IPS-20b (cell line): ENCODE results near the gene ZNF821.

Experiments
- H3K27ac ChIP-seq: one replicate; pipeline ENCODE4 v1.5.1; 2013; ENCODE audit warnings: low read length
- H3K27me3 ChIP-seq: 2 replicates; pipeline ENCODE4 v1.6.1; 2013; ENCODE audit warnings: mild to moderate bottlenecking, low read length, inconsistent platforms; ENCODE audit not compliant: insufficient read depth
- H3K36me3 ChIP-seq: 2 replicates; pipeline ENCODE4 v1.6.1; 2013; ENCODE audit warnings: low read depth, mild to moderate bottlenecking, inconsistent platforms, low read length, moderate library complexity; ENCODE audit not compliant: insufficient read depth
- H3K4me1 ChIP-seq: 2 replicates; pipeline ENCODE4 v1.6.1; 2013; ENCODE audit warnings: mild to moderate bottlenecking, control low read depth, inconsistent platforms, low read length, moderate library complexity; ENCODE audit not compliant: insufficient read depth
- H3K4me3 ChIP-seq: 2 replicates; pipeline ENCODE4 v1.5.1; 2013; ENCODE audit warnings: mild to moderate bottlenecking, low read length, inconsistent platforms
- H3K9ac ChIP-seq: 2 replicates; pipeline ENCODE4 v1.6.1; 2013; ENCODE audit warnings: low read depth, mild to moderate bottlenecking, inconsistent platforms, low read length, moderate library complexity
- H3K9me3 ChIP-seq: 2 replicates; pipeline ENCODE4 v1.6.1; 2013; ENCODE audit warnings: mild to moderate bottlenecking, low read depth, low read length, inconsistent platforms; ENCODE audit not compliant: insufficient read depth

The ZNF821 gene, protein sequence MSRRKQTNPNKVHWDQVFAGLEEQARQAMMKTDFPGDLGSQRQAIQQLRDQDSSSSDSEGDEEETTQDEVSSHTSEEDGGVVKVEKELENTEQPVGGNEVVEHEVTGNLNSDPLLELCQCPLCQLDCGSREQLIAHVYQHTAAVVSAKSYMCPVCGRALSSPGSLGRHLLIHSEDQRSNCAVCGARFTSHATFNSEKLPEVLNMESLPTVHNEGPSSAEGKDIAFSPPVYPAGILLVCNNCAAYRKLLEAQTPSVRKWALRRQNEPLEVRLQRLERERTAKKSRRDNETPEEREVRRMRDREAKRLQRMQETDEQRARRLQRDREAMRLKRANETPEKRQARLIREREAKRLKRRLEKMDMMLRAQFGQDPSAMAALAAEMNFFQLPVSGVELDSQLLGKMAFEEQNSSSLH

GRCh38 chr16:71883849-71884638, at the start of gene ZNF821:
Gene ZNF821 (minus strand): TSS chr16:71884182. CDS start chr16:71879946, 4,236 bp downstream.
- Histone ChIP-seq H3K4me3 (peak within 1 kb of the TSS; percentile 85), H3K27me3 (no peaks in the 10 kb centered on the region), H3K9ac (peak within 1 kb of the TSS; percentile 85; the same call in 1 of the 2 replicates), H3K27ac (peak within 1 kb of the TSS; percentile 48), H3K4me1 (peaks cover 9% of the 10 kb centered on the region; the same call in 1 of the 2 replicates), H3K9me3 (no peaks in the 10 kb centered on the region), H3K36me3 (peaks cover 25% of the 10 kb centered on the region)

GRCh38 chr16:71933017-71933416, 49.0 kb upstream of the ZNF821 start:
- H3K4me1 ChIP-seq, result no peaks in the 10 kb centered on the region; the same call in 1 of the 2 replicates
- H3K9ac ChIP-seq, result no peak overlapping the region
- H3K27me3 ChIP-seq, result no peaks in the 10 kb centered on the region
- H3K9me3 ChIP-seq, result no peaks in the 10 kb centered on the region
- H3K36me3 ChIP-seq, result peaks cover 70% of the 10 kb centered on the region
- no peak overlapping the region for H3K27ac ChIP-seq
- no peak overlapping the region for H3K4me3 ChIP-seq

- Histone ChIP-seq H3K9ac (no peak overlapping the region), H3K4me1 (no peaks in the 10 kb centered on the region), H3K27me3 (no peaks in the 10 kb centered on the region), H3K36me3 (peaks cover 84% of the 10 kb centered on the region), H3K4me3 (no peak overlapping the region), H3K27ac (no peak overlapping the region), H3K9me3 (no peaks in the 10 kb centered on the region)
Measured at GRCh38 chr16:71931599-71931998, 47.6 kb upstream of the ZNF821 start.

GRCh38 chr16:71931001-71931400, 47.0 kb upstream of the ZNF821 start:
- Histone ChIP-seq H3K27ac (no peak overlapping the region), H3K4me1 (no peaks in the 10 kb centered on the region), H3K27me3 (no peaks in the 10 kb centered on the region), H3K9me3 (no peaks in the 10 kb centered on the region), H3K36me3 (peaks cover 90% of the 10 kb centered on the region), H3K9ac (no peak overlapping the region), H3K4me3 (no peak overlapping the region)

- Histone ChIP-seq H3K4me1 (no peaks in the 10 kb centered on the region), H3K27me3 (no peaks in the 10 kb centered on the region), H3K36me3 (peaks cover 94% of the 10 kb centered on the region), H3K9ac (no peak overlapping the region), H3K27ac (no peak overlapping the region), H3K9me3 (no peaks in the 10 kb centered on the region), H3K4me3 (no peak overlapping the region)
Measured at GRCh38 chr16:71930013-71930563, 46.1 kb upstream of the ZNF821 start.

DNA sequence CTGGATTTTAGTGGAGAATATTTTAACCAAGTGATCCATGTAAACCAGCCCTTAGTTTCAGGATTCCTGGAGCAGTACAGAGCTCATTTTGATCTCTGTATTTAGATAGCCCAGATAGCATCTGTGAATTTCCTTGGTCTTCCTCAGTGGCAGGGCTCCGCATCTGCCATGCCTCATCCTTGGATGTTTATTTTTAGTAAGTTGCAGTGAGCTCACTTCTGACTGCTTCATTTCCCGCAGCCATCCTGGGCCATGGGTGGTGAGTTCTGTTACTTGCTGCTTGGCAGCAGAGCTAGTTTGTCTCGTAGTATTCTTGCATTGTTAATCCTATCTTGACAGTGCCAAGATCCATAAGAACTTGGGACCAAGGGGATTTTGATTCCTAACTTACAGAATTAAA, 45.1 kb upstream of the ZNF821 start:
- Histone ChIP-seq H3K4me1 (no peaks in the 10 kb centered on the region), H3K9ac (no peak overlapping the region), H3K36me3 (peaks cover 94% of the 10 kb centered on the region), H3K27ac (no peak overlapping the region), H3K27me3 (no peaks in the 10 kb centered on the region), H3K4me3 (no peak overlapping the region), H3K9me3 (no peaks in the 10 kb centered on the region)

- no peaks in the 10 kb centered on the region for H3K4me1 ChIP-seq
- no peak overlapping the region for H3K9ac ChIP-seq
- H3K4me3 ChIP-seq, result no peak overlapping the region
- no peaks in the 10 kb centered on the region for H3K27me3 ChIP-seq
- H3K27ac ChIP-seq, result no peak overlapping the region
- no peaks in the 10 kb centered on the region for H3K9me3 ChIP-seq
- H3K36me3 ChIP-seq, result peaks cover 94% of the 10 kb centered on the region
Measured at GRCh38 chr16:71927787-71928186, 43.8 kb upstream of the ZNF821 start.

GRCh38 chr16:71927383-71927782, 43.4 kb upstream of the ZNF821 start:
- no peak overlapping the region for H3K27ac ChIP-seq
- no peaks in the 10 kb centered on the region for H3K4me1 ChIP-seq
- peaks cover 98% of the 10 kb centered on the region for H3K36me3 ChIP-seq

DNA sequence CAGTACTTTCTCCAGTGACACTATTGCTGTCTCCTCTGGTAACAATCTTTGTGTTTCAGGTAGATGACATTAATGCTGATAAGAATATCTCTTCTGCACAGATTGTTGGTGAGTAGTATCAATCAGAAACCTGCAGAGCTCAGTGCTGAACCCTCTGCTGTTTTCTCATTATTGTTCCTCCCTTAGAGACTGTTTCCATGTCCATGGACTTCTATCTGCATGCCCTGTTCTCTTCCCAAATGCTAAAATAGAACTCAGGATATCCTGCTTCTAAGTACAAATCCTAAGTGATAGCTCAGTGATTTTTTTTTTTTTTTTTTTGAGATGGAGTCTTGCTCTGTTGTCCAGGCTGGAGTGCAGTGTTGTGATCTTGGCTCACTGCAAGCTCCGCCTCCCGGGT, 40.7 kb upstream of the ZNF821 start:
- Histone ChIP-seq H3K36me3 (peaks cover 99% of the 10 kb centered on the region), H3K9me3 (no peaks in the 10 kb centered on the region), H3K4me3 (no peak overlapping the region), H3K4me1 (no peaks in the 10 kb centered on the region), H3K27ac (no peak overlapping the region), H3K9ac (no peak overlapping the region), H3K27me3 (no peaks in the 10 kb centered on the region)

More at GRCh38 chr16:71927383-71927782, 43.4 kb upstream of the ZNF821 start:
- no peaks in the 10 kb centered on the region for H3K27me3 ChIP-seq
- no peak overlapping the region for H3K9ac ChIP-seq
- no peaks in the 10 kb centered on the region for H3K9me3 ChIP-seq
- H3K4me3 ChIP-seq, result no peak overlapping the region

- H3K9me3 ChIP-seq, result no peaks in the 10 kb centered on the region
- no peak overlapping the region for H3K9ac ChIP-seq
- no peak overlapping the region for H3K27ac ChIP-seq
- H3K4me1 ChIP-seq, result no peaks in the 10 kb centered on the region
- no peaks in the 10 kb centered on the region for H3K27me3 ChIP-seq
- peaks cover 99% of the 10 kb centered on the region for H3K36me3 ChIP-seq
- H3K4me3 ChIP-seq, result no peak overlapping the region
Measured at GRCh38 chr16:71923941-71924690, 40.1 kb upstream of the ZNF821 start.

- H3K4me3 ChIP-seq, result no peak overlapping the region
- no peaks in the 10 kb centered on the region for H3K27me3 ChIP-seq
- H3K9ac ChIP-seq, result no peak overlapping the region
- H3K4me1 ChIP-seq, result no peaks in the 10 kb centered on the region
- H3K27ac ChIP-seq, result no peak overlapping the region
- no peaks in the 10 kb centered on the region; the same call in 1 of the 2 replicates for H3K9me3 ChIP-seq
- H3K36me3 ChIP-seq, result peaks cover 99% of the 10 kb centered on the region
Measured at GRCh38 chr16:71920658-71921057, 36.7 kb upstream of the ZNF821 start.
